ENCODE results near the gene IL13RA2.

DNA sequence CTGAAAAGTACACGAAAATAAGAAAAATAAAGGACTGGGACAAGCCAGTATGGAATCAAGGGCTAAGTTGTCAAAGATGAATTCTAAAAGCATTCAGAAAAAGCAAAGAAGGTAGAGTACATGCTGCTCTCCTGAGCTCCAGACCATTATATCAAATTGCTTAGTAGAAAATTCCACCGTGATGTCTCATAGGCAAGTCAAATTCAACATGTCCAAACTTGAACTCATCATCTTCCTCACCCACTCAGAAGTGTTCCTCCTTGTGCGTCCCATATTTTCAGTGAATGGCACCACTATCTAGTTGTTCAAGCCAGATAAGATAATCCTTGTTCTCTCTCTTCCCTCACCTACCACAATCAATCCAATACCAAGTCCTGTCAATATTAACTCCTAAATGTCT, 37.5 kb upstream of the IL13RA2 start:
- TF ChIP-seq EP300 (IDR thresholded peaks at IDR 0.05): no peak
- TF ChIP-seq, protein P1, sequence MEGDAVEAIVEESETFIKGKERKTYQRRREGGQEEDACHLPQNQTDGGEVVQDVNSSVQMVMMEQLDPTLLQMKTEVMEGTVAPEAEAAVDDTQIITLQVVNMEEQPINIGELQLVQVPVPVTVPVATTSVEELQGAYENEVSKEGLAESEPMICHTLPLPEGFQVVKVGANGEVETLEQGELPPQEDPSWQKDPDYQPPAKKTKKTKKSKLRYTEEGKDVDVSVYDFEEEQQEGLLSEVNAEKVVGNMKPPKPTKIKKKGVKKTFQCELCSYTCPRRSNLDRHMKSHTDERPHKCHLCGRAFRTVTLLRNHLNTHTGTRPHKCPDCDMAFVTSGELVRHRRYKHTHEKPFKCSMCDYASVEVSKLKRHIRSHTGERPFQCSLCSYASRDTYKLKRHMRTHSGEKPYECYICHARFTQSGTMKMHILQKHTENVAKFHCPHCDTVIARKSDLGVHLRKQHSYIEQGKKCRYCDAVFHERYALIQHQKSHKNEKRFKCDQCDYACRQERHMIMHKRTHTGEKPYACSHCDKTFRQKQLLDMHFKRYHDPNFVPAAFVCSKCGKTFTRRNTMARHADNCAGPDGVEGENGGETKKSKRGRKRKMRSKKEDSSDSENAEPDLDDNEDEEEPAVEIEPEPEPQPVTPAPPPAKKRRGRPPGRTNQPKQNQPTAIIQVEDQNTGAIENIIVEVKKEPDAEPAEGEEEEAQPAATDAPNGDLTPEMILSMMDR (IDR thresholded peaks at IDR 0.05): no peak
- no peak for TF ChIP-seq RFX5 (IDR thresholded peaks at IDR 0.05)
- TF ChIP-seq RCOR1 (IDR thresholded peaks at IDR 0.05; ENCODE audit: low read depth, low read length): no peak
- TF ChIP-seq BHLHE40 (IDR thresholded peaks at IDR 0.05; ENCODE audit: low read depth, low read length): no peak
